Measurements from ENCODE around the gene CLCN5.

Gene CLCN5

DNA sequence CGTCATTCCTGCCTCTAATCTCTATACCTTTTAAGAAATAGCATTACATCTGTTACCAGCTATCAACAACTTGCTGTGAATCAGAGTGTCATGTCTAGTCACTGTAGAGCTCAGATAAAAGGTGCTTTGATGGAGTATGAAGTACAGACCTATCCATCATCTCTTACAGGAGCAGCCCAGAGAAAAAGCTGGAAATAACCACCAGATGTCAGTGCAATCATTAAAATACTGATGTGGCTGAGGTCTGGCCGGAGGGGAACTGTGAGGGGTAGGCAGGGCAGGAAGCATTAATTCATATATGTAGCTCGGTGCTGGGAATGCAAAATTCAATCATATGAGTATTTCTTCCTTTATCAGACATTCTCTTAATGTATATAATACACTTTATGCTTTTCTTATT is 177.8 kb downstream of the CLCN5 start:
- no peak for DNase-seq (ENCODE audit: low spot score)
- no peak overlapping the region for H3K27ac ChIP-seq
- TF ChIP-seq, protein P1, sequence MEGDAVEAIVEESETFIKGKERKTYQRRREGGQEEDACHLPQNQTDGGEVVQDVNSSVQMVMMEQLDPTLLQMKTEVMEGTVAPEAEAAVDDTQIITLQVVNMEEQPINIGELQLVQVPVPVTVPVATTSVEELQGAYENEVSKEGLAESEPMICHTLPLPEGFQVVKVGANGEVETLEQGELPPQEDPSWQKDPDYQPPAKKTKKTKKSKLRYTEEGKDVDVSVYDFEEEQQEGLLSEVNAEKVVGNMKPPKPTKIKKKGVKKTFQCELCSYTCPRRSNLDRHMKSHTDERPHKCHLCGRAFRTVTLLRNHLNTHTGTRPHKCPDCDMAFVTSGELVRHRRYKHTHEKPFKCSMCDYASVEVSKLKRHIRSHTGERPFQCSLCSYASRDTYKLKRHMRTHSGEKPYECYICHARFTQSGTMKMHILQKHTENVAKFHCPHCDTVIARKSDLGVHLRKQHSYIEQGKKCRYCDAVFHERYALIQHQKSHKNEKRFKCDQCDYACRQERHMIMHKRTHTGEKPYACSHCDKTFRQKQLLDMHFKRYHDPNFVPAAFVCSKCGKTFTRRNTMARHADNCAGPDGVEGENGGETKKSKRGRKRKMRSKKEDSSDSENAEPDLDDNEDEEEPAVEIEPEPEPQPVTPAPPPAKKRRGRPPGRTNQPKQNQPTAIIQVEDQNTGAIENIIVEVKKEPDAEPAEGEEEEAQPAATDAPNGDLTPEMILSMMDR (IDR thresholded peaks at IDR 0.05) = no peak
- no peak overlapping the region for H3K4me3 ChIP-seq

DNA sequence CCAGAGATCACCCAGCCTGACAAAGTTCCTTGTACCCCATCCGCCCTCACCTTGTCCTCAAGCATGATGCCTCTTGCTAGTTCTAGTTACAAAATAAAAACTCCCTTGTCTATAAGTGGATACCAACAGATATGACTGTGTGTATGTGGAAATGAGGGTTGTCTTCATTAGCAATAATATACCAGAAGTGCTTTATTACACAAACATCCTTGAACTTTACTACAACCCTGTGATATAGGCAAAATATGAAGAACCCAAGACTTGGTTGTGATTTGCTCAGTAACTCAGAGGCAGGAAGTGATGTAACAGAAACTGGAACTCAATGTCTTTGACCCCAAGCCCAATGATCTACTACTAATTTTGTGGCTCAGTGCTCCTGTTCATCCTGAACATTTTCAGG is 180.8 kb downstream of the CLCN5 start:
- Histone ChIP-seq H3K27ac (no peak overlapping the region), H3K4me3 (no peak overlapping the region)
- no peak for DNase-seq (ENCODE audit: low spot score)
- TF ChIP-seq, protein P1 (IDR thresholded peaks at IDR 0.05) = no peak

DNA sequence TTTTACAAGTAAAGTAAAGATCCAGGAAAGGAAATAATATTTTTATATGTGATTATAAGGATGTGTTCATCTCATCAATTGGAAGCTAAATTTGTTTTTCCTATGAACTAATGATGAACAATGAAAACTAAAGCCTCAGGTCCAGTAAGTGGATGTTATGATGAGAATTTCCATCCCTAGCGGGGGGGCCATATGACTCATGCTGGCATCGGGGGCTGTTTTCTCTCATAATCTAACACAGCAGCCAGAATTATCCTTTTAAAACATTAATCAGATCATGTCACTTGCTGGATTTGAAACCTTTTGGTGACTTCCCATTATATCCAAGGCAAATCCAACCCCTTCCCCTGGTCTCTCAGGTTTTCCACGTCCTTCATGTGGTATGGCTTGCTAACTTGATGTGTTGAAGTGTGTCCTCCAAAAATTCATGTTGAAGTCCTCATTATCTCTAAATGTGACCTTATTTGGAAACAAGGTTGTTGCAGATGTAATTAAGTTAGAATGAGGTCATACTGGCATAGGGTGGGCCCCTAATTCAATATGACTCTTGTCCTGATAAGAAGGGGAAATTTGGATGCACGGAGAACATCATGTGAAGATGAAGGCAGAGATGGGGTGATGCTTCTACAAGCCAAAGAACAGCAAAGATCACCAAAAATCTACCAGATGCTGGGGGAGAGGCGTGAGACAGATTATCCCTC is 181.6 kb downstream of the CLCN5 start:
- no peak for DNase-seq (ENCODE audit: low spot score)
- no peak overlapping the region for H3K4me3 ChIP-seq
- TF ChIP-seq, protein P1 (IDR thresholded peaks at IDR 0.05) = no peak
- H3K27ac ChIP-seq = no peak overlapping the region

DNA sequence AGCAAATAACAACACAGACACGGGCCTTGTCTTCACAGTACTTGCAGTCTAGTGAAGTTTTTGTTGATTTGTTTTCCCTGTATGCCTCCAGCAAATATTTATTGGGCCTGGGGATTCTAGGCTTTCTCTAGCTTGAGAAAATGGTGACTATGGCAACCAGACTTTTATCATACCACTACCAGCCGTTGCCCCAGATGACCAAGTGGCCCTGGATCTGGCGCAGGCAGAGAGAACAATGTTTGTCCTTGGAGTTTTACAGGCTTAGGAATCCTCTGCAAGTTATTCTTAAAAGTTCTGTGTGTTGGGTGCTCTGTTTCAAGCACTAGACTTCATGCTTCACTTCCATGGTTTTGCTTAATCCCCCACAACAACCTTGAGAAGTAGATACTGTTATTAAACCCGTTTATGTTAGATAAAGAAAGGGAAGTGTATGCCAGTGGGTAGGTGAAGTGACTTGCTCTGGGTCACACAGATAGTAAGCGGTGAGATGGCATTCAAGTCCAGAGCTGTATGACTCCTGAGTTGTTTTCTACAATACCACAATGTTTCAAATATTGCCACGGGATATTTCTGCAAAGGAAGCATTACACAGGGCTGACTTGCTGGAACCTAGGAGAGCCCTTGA is 183.8 kb downstream of the CLCN5 start:
- TF ChIP-seq, protein P1 (IDR thresholded peaks at IDR 0.05) = no peak
- no peak overlapping the region for H3K4me3 ChIP-seq
- DNase-seq (ENCODE audit: low spot score) = no peak
- H3K27ac ChIP-seq = no peak overlapping the region

DNA sequence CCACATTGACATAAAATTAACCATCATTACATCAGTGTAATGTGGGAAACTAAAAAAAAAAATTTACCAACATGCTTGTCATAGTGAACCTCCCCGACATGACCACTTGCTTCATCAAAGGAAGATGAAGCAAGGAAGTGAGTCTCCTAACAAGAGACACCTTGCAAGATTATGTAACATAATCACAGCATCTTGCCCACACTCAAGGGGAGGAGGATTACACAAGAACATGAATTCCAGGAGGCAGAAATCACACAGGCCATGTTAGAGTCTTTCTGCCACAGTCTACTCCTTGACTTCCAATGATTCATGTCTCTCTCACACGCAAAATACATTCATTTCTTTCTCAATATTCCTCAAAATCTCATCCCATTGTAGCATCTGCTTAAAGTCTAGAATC is 185.1 kb downstream of the CLCN5 start:
- TF ChIP-seq, protein P1 (IDR thresholded peaks at IDR 0.05) = no peak
- no peak for DNase-seq (ENCODE audit: low spot score)
- H3K4me3 ChIP-seq = no peak overlapping the region
- H3K27ac ChIP-seq = no peak overlapping the region

DNA sequence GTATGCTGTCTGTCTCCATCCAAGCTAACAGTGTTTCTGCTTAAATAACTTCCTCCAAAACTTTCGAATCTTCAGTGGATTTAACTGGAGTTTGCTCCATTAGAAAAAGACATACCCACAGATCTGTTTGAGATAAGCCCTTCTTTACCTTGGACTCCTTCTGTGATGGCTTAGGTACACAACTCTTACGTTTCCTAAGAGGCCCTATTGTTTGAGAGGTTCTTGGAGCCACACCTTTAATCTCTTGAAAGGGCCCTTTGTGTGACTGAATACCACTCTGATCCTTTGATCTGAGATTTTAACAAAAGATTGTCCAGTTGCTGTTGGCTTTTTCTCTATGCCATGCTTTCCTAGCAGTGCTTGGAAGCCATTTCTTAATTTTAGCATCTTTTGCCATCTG is 185.9 kb downstream of the CLCN5 start:
- TF ChIP-seq, protein P1 (IDR thresholded peaks at IDR 0.05) = no peak
- H3K4me3 ChIP-seq = no peak overlapping the region
- no peak overlapping the region for H3K27ac ChIP-seq
- no peak for DNase-seq (ENCODE audit: low spot score)

DNA sequence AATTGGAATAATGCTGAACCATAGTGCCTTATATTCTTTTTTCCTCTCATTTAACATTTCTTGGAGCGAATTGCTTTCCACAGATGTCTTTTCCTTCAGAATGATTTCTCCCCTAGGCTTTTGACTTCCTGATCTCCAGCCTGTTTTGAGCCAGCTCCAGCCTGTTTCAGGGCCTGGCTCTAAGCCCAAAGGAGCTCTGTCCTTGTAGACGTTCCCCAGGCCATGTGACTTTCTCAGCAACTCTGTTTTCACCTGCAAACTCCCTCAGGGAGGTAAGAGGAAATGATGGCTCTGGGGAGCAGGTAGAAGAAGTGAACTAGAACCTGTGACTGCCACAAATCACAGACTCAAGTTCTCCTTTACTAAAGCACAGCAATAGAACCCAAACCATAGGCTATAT is 189.3 kb downstream of the CLCN5 start:
- H3K4me3 ChIP-seq = no peak overlapping the region
- H3K27ac ChIP-seq = no peak overlapping the region
- DNase-seq (ENCODE audit: low spot score) = no peak
- TF ChIP-seq, protein P1 (IDR thresholded peaks at IDR 0.05) = no peak
